Liver (tissue), 9 donors: ENCODE measurements around the gene PIP5K1C. TPM values are rescaled to one million over a fixed set of nuclear protein-coding genes. Genes with fewer than 3 reads are reported as not detected.

ENCODE experiments used
- DNase-seq: peaks from one replicate; pipeline ENCODE4 v3.0.0-alpha.2; 2017; ENCODE audit warnings: low spot score
- H3K27ac ChIP-seq, 2 donors: one replicate each; pipeline ENCODE4 v1.7.0; 2013; ENCODE audit warnings: inconsistent platforms in 2 of 2, low read length in 2 of 2, control low read depth in 1 of 2, low read depth in 1 of 2, mild to moderate bottlenecking in 1 of 2
- H3K27me3 ChIP-seq, 4 donors: one replicate each; pipeline versions ENCODE4 v1.6.1 to v1.7.0; 2013; ENCODE audit warnings: low read length in 3 of 4, inconsistent platforms in 1 of 4, mild to moderate bottlenecking in 1 of 4, moderate library complexity in 1 of 4; ENCODE audit not compliant: control insufficient read depth in 4 of 4, insufficient read depth in 4 of 4
- H3K36me3 ChIP-seq, 4 donors: one replicate each; pipeline versions ENCODE4 v1.6.1 to v1.7.0; 2013; ENCODE audit warnings: low read length in 3 of 4, mild to moderate bottlenecking in 3 of 4, low read depth in 1 of 4, moderate library complexity in 1 of 4; ENCODE audit not compliant: control insufficient read depth in 4 of 4, insufficient read depth in 3 of 4
- H3K4me1 ChIP-seq, 4 donors: one replicate each; pipeline versions ENCODE4 v1.6.1 to v1.7.0; 2013; ENCODE audit warnings: low read length in 3 of 4, mild to moderate bottlenecking in 3 of 4, moderate library complexity in 1 of 4; ENCODE audit not compliant: control insufficient read depth in 4 of 4, insufficient read depth in 4 of 4
- H3K4me3 ChIP-seq, 3 donors: one replicate each; pipeline versions ENCODE4 v1.6.1 to v1.7.0; 2013; ENCODE audit warnings: low read length in 3 of 3, control low read depth in 1 of 3, low read depth in 1 of 3, mild to moderate bottlenecking in 1 of 3
- H3K9ac ChIP-seq, 2 donors: one replicate each; pipeline ENCODE4 v1.7.0; 2013; ENCODE audit warnings: low read length in 2 of 2, mild to moderate bottlenecking in 2 of 2, moderate library complexity in 2 of 2, control low read depth in 1 of 2, low read depth in 1 of 2
- H3K9me3 ChIP-seq, 4 donors: one replicate each; pipeline versions ENCODE4 v1.6.1 to v1.7.0; 2013; ENCODE audit warnings: low read length in 3 of 4; ENCODE audit not compliant: control insufficient read depth in 4 of 4
- ATF3 ChIP-seq: IDR thresholded peaks from 2 replicates; pipeline ENCODE4 v1.6.1; 2016; ENCODE audit warnings: antibody characterized with exemption
- CTCF ChIP-seq: fragments of 150-350 bp; IDR thresholded peaks from 2 replicates; pipeline ENCODE4 v1.5.1; 2017; ENCODE audit warnings: improper control_type of control experiment, low read depth, low read length; ENCODE audit not compliant: missing input control
- EGR1 ChIP-seq, 2 donors: IDR thresholded peaks; 2 replicates each; pipeline ENCODE4 v1.6.1; 2016 to 2018; ENCODE audit warnings: antibody characterized with exemption in 2 of 2, low read depth in 2 of 2
- FOXA1 ChIP-seq: IDR thresholded peaks from 2 replicates; pipeline ENCODE4 v1.6.1; 2016; ENCODE audit warnings: antibody characterized with exemption
- FOXA2 ChIP-seq: IDR thresholded peaks from 2 replicates; pipeline ENCODE4 v1.6.1; 2016; ENCODE audit warnings: antibody characterized with exemption
- GABPA ChIP-seq, 2 donors: IDR thresholded peaks in 1 of 2; conservative IDR thresholded peaks in 1 of 2; 2 replicates each; pipeline ENCODE4 v1.6.1; 2016; ENCODE audit warnings: antibody characterized with exemption in 2 of 2, mild to moderate bottlenecking in 1 of 2, moderate library complexity in 1 of 2
- HNF4A ChIP-seq, 2 donors: conservative IDR thresholded peaks; 2 replicates each; pipeline ENCODE4 v1.6.1; 2016; ENCODE audit warnings: antibody characterized with exemption in 2 of 2, mild to moderate bottlenecking in 2 of 2
- HNF4G ChIP-seq: IDR thresholded peaks from 2 replicates; pipeline ENCODE4 v1.6.1; 2016; ENCODE audit warnings: antibody characterized with exemption
- JUND ChIP-seq, 2 donors: IDR thresholded peaks; 2 replicates each; pipeline ENCODE4 v1.6.1; 2016; ENCODE audit warnings: antibody characterized with exemption in 2 of 2
- MAX ChIP-seq: IDR thresholded peaks from 2 replicates; pipeline ENCODE4 v1.6.1; 2016; ENCODE audit warnings: antibody characterized with exemption
- NR2F2 ChIP-seq: IDR thresholded peaks from 2 replicates; pipeline ENCODE4 v1.6.1; 2016; ENCODE audit warnings: antibody characterized with exemption
- REST ChIP-seq: IDR thresholded peaks from 2 replicates; pipeline ENCODE4 v1.6.1; 2016; ENCODE audit warnings: antibody characterized with exemption, mild to moderate bottlenecking
- SP1 ChIP-seq: IDR thresholded peaks from 2 replicates; pipeline ENCODE4 v1.6.1; 2018; ENCODE audit warnings: antibody characterized with exemption, mild to moderate bottlenecking
- TAF1 ChIP-seq: conservative IDR thresholded peaks from 2 replicates; pipeline ENCODE4 v1.6.1; 2016; ENCODE audit warnings: antibody characterized with exemption, mild to moderate bottlenecking
- YY1 ChIP-seq: IDR thresholded peaks from 2 replicates; pipeline ENCODE4 v1.6.1; 2016; ENCODE audit warnings: antibody characterized with exemption, mild to moderate bottlenecking
- ZBTB33 ChIP-seq: IDR thresholded peaks from 2 replicates; pipeline ENCODE4 v1.6.1; 2016; ENCODE audit warnings: antibody characterized with exemption
- WGBS: extraction: QIAGEN DNeasy Blood & Tissue Kit; methylation state at CpG from one replicate; pipeline ENCODE4 v1.1.7; 2013; 5-methylcytosine and 5-hydroxymethylcytosine counted together
- polyA plus RNA-seq, 2 donors: library from polyadenylated mRNA; stranded (reverse) in 1 of 2; unstranded in 1 of 2; fragments of 200-250 nt in 1 of 2; fragments of >200 nt in 1 of 2; fragmentation: Nextera tagmentation in 1 of 2; extraction: Ambion mirVana in 1 of 2; gene quantifications; one replicate each; pipeline versions ENCODE4 v1.2.1 to v1.2.3, GENCODE V29; 2013 to 2015
- total RNA-seq, 2 donors: library from RNA; depleted of rRNA; stranded (reverse); fragments of >200 nt; gene quantifications; one replicate each; pipeline ENCODE4 v1.2.3, GENCODE V29; 2014
- donor health status: healthy.
- donor health status: healthy.
- donor health status: healthy.
- donor health status: healthy.
- donor health status: healthy.

The PIP5K1C gene
- total and polyA plus RNA-seq, 4 donors: 1.8 to 7.4 (median 6.0) TPM

GRCh38 chr19:3613818-3614661, 86.2 kb downstream of the PIP5K1C start (continued):
- TF ChIP-seq REST: no peak
- TF ChIP-seq NR2F2: no peak
- TF ChIP-seq MAX: no peak
- no peak for TF ChIP-seq HNF4A (conservative IDR thresholded peaks at IDR 0.05)
- no peak for TF ChIP-seq HNF4G

- Histone ChIP-seq H3K4me3 (no peak overlapping the region), H3K27ac (peak overlapping the region; percentile 44 to 50), H3K36me3 (peaks cover 4 to 26% (median 8%) of the 10 kb centered on the region in 4 donors), H3K9me3 (no peaks in the 10 kb centered on the region), H3K9ac (no peak overlapping the region), H3K27me3 (no peaks in the 10 kb centered on the region), H3K4me1 (peaks cover 0 to 2% (median under 1%) of the 10 kb centered on the region in 4 donors)
- DNase-seq: no peak
- TF ChIP-seq REST (no peak), EGR1 (IDR thresholded peaks at IDR 0.05; ENCODE audit: low read depth in 2 of 2) (no peak), MAX (no peak), FOXA2 (no peak), FOXA1 (no peak), ZBTB33 (no peak), GABPA (IDR thresholded peaks at IDR 0.05 in 1 of 2, conservative IDR thresholded peaks at IDR 0.05 in 1 of 2) (no peak), TAF1 (no peak), JUND (IDR thresholded peaks at IDR 0.05) (no peak), CTCF (no peak), ATF3 (no peak), NR2F2 (no peak), YY1 (no peak), HNF4G (no peak), HNF4A (conservative IDR thresholded peaks at IDR 0.05) (no peak), SP1 (no peak)
- 85% methylated on average over 79 of the region's 79 CpGs for WGBS
These were observed 87.1 kb downstream of the PIP5K1C start for GRCh38 chr19:3612901-3613741.
